Activated CD8-positive, alpha-beta memory T cell treated with anti-CD3 and anti-CD28 coated beads, Interleukin-2, amount 50 U/mL, for 4 hours (primary cell): ENCODE results near the gene WEE2.
"Not testable (repeated sequence)": the region's sequence is repeated elsewhere in the genome, so short reads cannot be mapped to it uniquely, and the experiment has no call there.

Source experiments
- DNase-seq: peaks from one replicate; pipeline ENCODE4 v3.0.0-alpha.2; 2020

Gene WEE2

GRCh38 chr7:141715794-141716689 is 7.9 kb downstream of the WEE2 start:
- DNase-seq = no peak

GRCh38 chr7:141717450-141717849 is 9.3 kb downstream of the WEE2 start:
- DNase-seq = no peak

DNA sequence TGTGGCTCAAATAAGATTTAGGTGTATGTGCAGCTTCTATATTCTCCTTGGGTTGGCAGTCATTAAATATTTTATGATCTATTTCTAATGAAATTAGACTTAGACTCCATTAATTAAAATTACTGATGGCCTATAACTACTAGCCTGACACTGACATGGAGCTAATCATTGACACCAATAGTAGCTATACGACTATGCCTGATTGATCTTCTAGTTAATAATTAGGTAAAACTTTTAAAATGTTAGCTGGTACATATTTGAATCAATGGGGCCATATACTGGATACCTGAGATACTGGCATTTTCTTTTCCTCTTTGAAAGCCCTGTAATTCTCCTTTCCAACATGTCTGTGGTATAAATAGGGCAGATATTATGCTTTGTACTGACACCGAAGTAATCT is 14.4 kb downstream of the WEE2 start:
- DNase-seq = no peak

DNA sequence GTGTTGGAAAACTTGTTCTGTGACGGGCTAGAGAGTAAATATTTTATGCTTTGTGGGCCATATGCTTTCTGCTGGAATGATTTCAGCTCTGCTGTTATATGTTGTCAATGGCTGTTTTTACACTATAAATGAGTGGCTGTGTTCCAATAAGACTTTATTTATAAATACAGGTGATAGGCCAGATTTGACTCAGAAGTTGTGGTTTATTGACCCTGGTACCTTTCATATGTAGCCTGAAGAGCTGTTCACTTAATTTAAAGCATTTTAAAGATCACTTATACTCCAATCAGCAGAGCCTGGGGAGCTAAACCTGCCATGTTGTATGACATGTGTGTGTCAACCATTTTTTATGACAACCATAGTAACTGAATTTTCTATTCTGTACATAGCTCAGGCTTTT is 20.9 kb downstream of the WEE2 start:
- DNase-seq = no peak

GRCh38 chr7:141731476-141732149 is 23.5 kb downstream of the WEE2 start:
- DNase-seq = no peak

DNA sequence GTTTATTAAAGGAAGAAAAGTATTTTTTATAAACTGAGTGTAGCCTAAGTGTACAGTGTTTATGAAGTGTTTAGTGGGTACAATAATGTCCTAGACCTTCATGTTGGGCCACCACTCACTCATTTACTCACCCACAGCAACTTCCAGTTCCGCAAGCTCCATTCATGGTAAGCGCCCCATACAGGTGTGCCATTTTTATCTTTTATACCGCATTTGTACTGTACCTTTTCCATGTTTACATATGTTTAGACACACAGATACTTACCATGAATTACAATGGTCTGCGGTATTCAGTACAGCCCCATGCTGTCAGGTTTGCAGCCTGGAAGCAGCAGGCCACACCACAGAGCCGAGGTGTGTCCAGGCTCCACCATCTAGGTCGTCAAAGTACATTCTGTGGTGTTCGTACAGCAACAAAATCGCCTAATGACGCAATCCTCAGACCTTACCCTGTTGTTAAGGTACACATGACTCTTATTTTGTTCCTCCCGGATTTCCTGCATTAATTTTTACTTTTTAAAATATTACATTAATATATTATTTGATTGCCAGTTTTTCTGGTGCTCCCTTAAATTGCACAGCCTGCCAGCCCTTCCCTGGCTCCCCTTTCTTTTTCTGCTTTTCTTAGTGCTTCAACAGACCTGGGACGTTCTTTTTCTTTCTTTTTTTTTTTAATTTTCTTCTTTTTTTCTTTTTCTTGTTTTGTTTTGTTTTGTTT is 29.1 kb downstream of the WEE2 start:
- DNase-seq = no peak

GRCh38 chr7:141737836-141738591 is 29.9 kb downstream of the WEE2 start, which contains the start of gene SSBP1:
Gene SSBP1, plus strand, starts transcription at chr7:141738358. Its CDS starts 809 bp downstream, at chr7:141739167.
- peak; percentile 88 for DNase-seq

DNA sequence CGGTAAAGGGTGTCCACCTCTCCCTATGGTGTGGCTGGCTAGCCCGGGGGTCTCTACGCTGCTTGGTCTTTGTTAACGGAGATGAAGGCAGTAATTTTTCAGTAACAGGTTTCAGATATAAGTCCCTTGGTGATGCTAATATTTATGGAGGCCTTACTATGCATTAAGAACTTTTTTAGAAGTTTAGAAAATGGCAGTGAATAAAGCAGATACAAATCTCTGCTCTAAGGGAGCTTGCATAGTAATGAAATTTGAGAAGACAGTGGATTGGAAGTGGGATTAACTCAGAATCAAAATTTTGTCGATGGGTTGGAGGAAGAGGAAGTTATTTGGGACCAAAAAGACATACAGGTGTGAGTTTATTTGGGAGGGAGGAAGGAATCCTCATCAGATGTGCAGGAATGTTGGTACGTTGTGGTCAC is 30.4 kb downstream of the WEE2 start:
- DNase-seq = no peak

- no peak for DNase-seq
These were observed 31.1 kb downstream of the WEE2 start for GRCh38 chr7:141739250-141739649.

GRCh38 chr7:141742229-141742628 is 34.1 kb downstream of the WEE2 start:
- DNase-seq = no peak

GRCh38 chr7:141744131-141744530 is 36.0 kb downstream of the WEE2 start:
- no peak for DNase-seq

GRCh38 chr7:141748396-141748795 is 40.2 kb downstream of the WEE2 start:
- DNase-seq = no peak

DNA sequence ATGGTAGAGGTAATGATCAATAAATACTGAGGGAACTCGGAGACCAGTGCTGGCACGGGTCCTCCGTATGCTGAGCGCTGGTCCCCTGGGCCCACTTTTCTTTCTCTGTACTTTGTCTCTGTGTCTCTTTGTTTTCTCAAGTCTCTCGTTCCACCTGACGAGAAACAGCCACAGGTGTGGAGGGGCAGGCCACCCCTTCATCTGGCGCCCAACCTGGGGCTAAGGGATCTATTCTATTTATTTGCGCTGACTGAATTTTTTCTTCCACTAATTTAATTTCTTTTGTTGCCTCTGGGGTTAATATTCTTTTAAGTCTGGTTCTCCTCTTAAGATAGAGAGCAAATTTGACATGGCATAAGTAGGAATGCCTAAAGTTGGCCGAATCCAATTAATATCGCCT is 43.8 kb downstream of the WEE2 start:
- DNase-seq = not testable (repeated sequence)

GRCh38 chr7:141752634-141753033 is 44.5 kb downstream of the WEE2 start:
- no peak for DNase-seq

DNA sequence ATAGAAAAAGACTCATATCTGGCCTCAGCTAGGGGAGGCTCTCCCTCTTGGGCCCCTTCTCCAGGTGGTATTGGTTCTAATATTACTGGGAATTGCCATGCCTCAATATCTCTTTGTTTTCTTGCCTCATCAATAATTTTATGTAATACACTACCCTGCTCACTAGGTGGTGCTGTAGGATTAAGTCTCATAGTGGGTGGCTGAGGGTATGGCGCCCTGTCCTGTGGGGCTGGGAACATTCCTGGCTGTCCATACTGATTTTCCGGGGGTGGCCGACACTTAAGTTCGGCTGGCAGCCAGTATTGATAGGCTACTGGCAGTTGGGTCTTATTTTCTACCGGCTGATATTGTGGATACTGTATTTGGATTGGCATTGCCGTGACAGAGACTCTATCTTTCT is 46.8 kb downstream of the WEE2 start:
- DNase-seq = no peak

GRCh38 chr7:141763797-141764196 is 55.6 kb downstream of the WEE2 start, which contains the start of gene TAS2R3:
Gene TAS2R3, plus strand, starts transcription at chr7:141764097. Its CDS starts 62 bp downstream, at chr7:141764159.
- DNase-seq = no peak

- DNase-seq = not testable (repeated sequence)
These were observed 62.0 kb downstream of the WEE2 start for GRCh38 chr7:141770083-141770583.

- DNase-seq = no peak
These were observed 68.2 kb downstream of the WEE2 start, which contains the start of gene TAS2R4 for GRCh38 chr7:141776374-141776773. Gene TAS2R4, plus strand, starts transcription at chr7:141776674. Its CDS starts 1,815 bp downstream, at chr7:141778489.
